NCI-H345 treated with DMSO at 0.1 percent for 48 hours (cell line): ENCODE data around the gene PADI3.
A peak's percentile ranks its signal among the peaks of the same experiment; 100 is the strongest.

ENCODE experiments used
- DNase-seq: peaks from one replicate; lab custom pipeline; 2025; ENCODE audit not compliant: unreplicated experiment; lab: John Stamatoyannopoulos, UW

The PADI3 gene

GRCh38 chr1:17215545-17215890, 33.4 kb upstream of the PADI3 start:
- no peak for DNase-seq

- DNase-seq, result no peak
Observed at GRCh38 chr1:17216078-17216477, 32.8 kb upstream of the PADI3 start.

- DNase-seq, result no peak
Observed at GRCh38 chr1:17217607-17218006, 31.3 kb upstream of the PADI3 start.

GRCh38 chr1:17218939-17219338, 30.0 kb upstream of the PADI3 start:
- no peak for DNase-seq

- DNase-seq, result no peak
Observed at GRCh38 chr1:17220287-17220686, 28.6 kb upstream of the PADI3 start.

- no peak for DNase-seq
Observed at GRCh38 chr1:17222557-17222956, 26.3 kb upstream of the PADI3 start.

GRCh38 chr1:17224434-17224833, 24.5 kb upstream of the PADI3 start:
- no peak for DNase-seq

GRCh38 chr1:17225140-17225539, 23.8 kb upstream of the PADI3 start:
- DNase-seq, result no peak

GRCh38 chr1:17227358-17227915, 21.5 kb upstream of the PADI3 start:
- DNase-seq, result no peak

- no peak for DNase-seq
Observed at GRCh38 chr1:17228619-17229018, 20.3 kb upstream of the PADI3 start.

- no peak for DNase-seq
Observed at GRCh38 chr1:17229379-17229778, 19.5 kb upstream of the PADI3 start.

GRCh38 chr1:17230106-17230505, 18.8 kb upstream of the PADI3 start:
- DNase-seq, result no peak

- DNase-seq, result no peak
Observed at GRCh38 chr1:17230671-17231310, 18.1 kb upstream of the PADI3 start.

GRCh38 chr1:17232759-17233661, 15.9 kb upstream of the PADI3 start:
- DNase-seq, result no peak

- DNase-seq, result no peak
Observed at GRCh38 chr1:17233675-17234320, 15.1 kb upstream of the PADI3 start.

- DNase-seq, result no peak
Observed at GRCh38 chr1:17234405-17234804, 14.5 kb upstream of the PADI3 start.

GRCh38 chr1:17235135-17235885, 13.6 kb upstream of the PADI3 start:
- DNase-seq, result no peak

- peak; percentile 71 for DNase-seq
Observed at GRCh38 chr1:17236779-17237560, 11.9 kb upstream of the PADI3 start.

- DNase-seq, result no peak
Observed at GRCh38 chr1:17237561-17237903, 11.4 kb upstream of the PADI3 start.

GRCh38 chr1:17239420-17239819, 9.5 kb upstream of the PADI3 start:
- DNase-seq, result peak; percentile 48
